DND-41 (cell line): ENCODE data around the gene FADD.
"Not testable (repeated sequence)": the region's sequence is repeated elsewhere in the genome, so short reads cannot be mapped to it uniquely, and the experiment has no call there.

Experiments
- EZH2 ChIP-seq: IDR thresholded peaks from 3 replicates; pipeline ENCODE4 v1.6.1; 2012; ENCODE audit warnings: borderline replicate concordance, low read depth, mild to moderate bottlenecking, moderate library complexity, low read length, inconsistent platforms; ENCODE audit not compliant: severe bottlenecking
- TF ChIP-seq, protein P1 (sequence below): IDR thresholded peaks from 2 replicates; pipeline ENCODE4 v1.5.1; 2012; ENCODE audit warnings: borderline replicate concordance, low read length, moderate library complexity, mild to moderate bottlenecking; ENCODE audit not compliant: poor library complexity, severe bottlenecking; ENCODE audit errors: extremely low read depth

DNA sequence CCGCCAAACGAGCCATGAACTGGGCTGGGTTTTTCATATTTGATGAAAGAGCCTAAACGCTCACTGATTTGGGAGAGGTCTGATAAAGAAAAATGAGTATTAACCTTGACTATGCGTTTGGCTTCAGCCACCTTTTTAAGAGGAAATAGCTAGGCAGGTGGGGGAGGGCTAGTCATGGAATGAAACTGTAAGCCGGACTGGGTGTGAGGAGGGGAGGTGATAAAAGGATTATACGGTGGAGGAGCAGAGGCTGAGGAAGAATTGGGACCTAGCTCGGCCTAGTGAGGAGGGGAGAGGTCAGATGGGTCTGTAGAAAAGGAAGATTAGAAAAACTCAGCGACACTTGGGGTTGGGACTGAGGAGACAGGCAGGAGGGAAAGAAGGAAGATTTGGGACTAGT is 15.0 kb downstream of the FADD start:
- TF ChIP-seq, protein P1, sequence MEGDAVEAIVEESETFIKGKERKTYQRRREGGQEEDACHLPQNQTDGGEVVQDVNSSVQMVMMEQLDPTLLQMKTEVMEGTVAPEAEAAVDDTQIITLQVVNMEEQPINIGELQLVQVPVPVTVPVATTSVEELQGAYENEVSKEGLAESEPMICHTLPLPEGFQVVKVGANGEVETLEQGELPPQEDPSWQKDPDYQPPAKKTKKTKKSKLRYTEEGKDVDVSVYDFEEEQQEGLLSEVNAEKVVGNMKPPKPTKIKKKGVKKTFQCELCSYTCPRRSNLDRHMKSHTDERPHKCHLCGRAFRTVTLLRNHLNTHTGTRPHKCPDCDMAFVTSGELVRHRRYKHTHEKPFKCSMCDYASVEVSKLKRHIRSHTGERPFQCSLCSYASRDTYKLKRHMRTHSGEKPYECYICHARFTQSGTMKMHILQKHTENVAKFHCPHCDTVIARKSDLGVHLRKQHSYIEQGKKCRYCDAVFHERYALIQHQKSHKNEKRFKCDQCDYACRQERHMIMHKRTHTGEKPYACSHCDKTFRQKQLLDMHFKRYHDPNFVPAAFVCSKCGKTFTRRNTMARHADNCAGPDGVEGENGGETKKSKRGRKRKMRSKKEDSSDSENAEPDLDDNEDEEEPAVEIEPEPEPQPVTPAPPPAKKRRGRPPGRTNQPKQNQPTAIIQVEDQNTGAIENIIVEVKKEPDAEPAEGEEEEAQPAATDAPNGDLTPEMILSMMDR: not testable (repeated sequence)
- TF ChIP-seq EZH2: not testable (repeated sequence)
